ENCODE measurements around the gene FGF4.

- TF ChIP-seq ZBTB33 (IDR thresholded peaks at IDR 0.05; ENCODE audit: extremely low read depth, insufficient replicate concordance, low read length) (no peak), EZH2phosphoT487 (IDR thresholded peaks at IDR 0.05; ENCODE audit: borderline replicate concordance) (no peak), CTCF (IDR thresholded peaks at IDR 0.05 in 2 of 3, conservative IDR thresholded peaks at IDR 0.05 in 1 of 3; ENCODE audit: borderline replicate concordance in 1 of 3, insufficient read depth in 1 of 3, low read depth in 2 of 3, low read length in 2 of 3) (no peak), RAD21 (IDR thresholded peaks at IDR 0.05; ENCODE audit: low read depth) (no peak), EZH2 (IDR thresholded peaks at IDR 0.05) (no peak), POLR2A (IDR thresholded peaks at IDR 0.05; ENCODE audit: borderline replicate concordance, extremely low read depth, insufficient read depth, insufficient read length) (no peak), SRF (IDR thresholded peaks at IDR 0.05; ENCODE audit: low read depth) (no peak), POLR2AphosphoS5 (IDR thresholded peaks at IDR 0.05; ENCODE audit: low read depth, low read length) (no peak), EGR1 (IDR thresholded peaks at IDR 0.05; ENCODE audit: low read depth) (no peak), ELF1 (IDR thresholded peaks at IDR 0.05; ENCODE audit: borderline replicate concordance, low read depth) (no peak), ZFX (IDR thresholded peaks at IDR 0.05) (no peak)
- TF ChIP-seq, protein P1, sequence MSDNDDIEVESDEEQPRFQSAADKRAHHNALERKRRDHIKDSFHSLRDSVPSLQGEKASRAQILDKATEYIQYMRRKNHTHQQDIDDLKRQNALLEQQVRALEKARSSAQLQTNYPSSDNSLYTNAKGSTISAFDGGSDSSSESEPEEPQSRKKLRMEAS (IDR thresholded peaks at IDR 0.05), result no peak
- TF ChIP-seq, protein P2, sequence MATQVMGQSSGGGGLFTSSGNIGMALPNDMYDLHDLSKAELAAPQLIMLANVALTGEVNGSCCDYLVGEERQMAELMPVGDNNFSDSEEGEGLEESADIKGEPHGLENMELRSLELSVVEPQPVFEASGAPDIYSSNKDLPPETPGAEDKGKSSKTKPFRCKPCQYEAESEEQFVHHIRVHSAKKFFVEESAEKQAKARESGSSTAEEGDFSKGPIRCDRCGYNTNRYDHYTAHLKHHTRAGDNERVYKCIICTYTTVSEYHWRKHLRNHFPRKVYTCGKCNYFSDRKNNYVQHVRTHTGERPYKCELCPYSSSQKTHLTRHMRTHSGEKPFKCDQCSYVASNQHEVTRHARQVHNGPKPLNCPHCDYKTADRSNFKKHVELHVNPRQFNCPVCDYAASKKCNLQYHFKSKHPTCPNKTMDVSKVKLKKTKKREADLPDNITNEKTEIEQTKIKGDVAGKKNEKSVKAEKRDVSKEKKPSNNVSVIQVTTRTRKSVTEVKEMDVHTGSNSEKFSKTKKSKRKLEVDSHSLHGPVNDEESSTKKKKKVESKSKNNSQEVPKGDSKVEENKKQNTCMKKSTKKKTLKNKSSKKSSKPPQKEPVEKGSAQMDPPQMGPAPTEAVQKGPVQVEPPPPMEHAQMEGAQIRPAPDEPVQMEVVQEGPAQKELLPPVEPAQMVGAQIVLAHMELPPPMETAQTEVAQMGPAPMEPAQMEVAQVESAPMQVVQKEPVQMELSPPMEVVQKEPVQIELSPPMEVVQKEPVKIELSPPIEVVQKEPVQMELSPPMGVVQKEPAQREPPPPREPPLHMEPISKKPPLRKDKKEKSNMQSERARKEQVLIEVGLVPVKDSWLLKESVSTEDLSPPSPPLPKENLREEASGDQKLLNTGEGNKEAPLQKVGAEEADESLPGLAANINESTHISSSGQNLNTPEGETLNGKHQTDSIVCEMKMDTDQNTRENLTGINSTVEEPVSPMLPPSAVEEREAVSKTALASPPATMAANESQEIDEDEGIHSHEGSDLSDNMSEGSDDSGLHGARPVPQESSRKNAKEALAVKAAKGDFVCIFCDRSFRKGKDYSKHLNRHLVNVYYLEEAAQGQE (IDR thresholded peaks at IDR 0.05; ENCODE audit: low read depth), result no peak
Observed at GRCh38 chr11:69819541-69820070, 44.5 kb upstream of the FGF4 start.

Data from HCT116 (cell line).